HG02870 (cell line): ENCODE data around the gene RPS21.
"Not testable (repeated sequence)": the region's sequence is repeated elsewhere in the genome, so short reads cannot be mapped to it uniquely, and the experiment has no call there.

Experiments used
- ATAC-seq: cut with Tn5 transposase; IDR thresholded peaks from one replicate; pipeline ENCODE4 v1.9.1; 2021; ENCODE audit warnings: mild to moderate bottlenecking, moderate library complexity; ENCODE audit not compliant: unreplicated experiment

RPS21 gene

DNA sequence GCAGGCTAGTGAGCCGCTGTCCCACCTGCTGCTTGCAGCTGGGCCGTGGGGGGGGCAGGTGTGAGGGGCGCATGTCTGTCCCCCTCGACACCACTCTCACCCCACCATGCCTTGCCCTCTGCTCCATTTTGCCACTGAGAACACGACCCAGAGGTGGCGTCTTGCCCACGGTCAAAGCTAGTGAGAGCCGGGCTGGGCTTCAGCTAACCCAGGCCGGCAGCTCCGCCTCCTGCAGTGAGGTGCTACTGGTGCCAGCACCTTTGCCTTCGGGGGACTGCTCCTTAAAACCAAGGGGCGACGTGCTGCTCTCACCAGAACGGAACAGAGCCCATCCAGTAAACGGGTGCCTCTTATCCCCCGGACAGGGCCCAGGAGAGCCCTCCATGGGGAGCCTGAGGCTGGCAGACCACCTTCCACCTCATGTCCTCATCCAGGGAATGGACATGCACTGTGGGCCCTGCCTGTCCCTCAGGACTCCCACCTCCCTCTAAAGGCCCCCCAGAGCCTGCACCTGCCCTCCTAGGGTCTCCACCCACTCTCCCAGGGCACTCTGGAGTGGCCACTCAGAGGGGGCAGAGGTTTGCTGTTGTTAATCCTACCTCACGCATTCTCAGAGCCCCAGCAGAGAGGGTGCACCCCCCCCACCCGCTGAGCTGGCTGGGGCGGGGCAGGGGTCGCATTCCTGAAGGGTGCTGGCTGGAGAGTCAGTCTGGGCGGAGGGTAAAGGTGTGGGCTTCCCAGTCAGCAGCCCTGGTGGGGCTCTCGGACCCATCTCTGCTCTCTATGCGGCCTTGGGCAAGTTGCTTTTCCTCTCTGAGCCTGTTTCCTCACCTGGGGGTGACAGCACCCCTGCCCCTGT is 37.6 kb downstream of the RPS21 start:
- ATAC-seq: no peak

GRCh38 chr20:62425281-62426058 is 38.6 kb downstream of the RPS21 start:
- no peak for ATAC-seq

DNA sequence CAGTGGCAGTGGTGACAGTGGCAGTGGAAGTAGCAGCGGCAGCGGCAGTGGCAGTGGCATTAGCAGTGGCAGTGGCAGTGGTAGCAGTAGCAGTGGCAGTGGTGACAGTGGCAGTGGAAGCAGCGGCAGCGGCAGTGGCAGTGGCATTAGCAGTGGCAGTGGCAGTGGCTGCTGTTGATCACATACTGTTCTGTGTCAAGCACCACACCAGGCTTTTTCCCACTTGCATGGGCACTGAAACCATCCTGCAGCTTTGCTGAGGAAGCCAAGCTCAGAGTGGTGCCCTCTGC is 39.1 kb downstream of the RPS21 start:
- not testable (repeated sequence) for ATAC-seq

DNA sequence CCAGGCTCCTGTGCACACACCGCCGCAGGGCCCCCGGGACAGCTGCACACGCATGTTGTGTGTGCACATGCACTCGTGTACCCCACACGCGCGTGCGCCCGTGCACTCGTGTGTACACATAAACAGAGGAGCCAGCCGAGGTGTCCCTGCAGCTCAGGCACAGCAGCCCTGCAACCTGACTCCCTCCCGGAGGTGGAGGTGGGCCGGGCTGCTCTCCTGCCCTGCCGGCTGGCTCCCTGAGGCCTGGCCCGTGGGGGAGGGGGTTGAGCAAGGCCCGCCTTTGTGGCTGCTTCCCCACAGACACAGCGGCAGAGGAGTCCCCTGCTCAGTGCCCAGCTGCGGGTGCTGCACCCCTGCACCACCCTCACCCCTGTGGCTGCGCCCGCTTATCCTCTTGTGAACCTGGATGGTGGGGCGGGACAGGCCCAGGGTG is 39.8 kb downstream of the RPS21 start:
- ATAC-seq: no peak

DNA sequence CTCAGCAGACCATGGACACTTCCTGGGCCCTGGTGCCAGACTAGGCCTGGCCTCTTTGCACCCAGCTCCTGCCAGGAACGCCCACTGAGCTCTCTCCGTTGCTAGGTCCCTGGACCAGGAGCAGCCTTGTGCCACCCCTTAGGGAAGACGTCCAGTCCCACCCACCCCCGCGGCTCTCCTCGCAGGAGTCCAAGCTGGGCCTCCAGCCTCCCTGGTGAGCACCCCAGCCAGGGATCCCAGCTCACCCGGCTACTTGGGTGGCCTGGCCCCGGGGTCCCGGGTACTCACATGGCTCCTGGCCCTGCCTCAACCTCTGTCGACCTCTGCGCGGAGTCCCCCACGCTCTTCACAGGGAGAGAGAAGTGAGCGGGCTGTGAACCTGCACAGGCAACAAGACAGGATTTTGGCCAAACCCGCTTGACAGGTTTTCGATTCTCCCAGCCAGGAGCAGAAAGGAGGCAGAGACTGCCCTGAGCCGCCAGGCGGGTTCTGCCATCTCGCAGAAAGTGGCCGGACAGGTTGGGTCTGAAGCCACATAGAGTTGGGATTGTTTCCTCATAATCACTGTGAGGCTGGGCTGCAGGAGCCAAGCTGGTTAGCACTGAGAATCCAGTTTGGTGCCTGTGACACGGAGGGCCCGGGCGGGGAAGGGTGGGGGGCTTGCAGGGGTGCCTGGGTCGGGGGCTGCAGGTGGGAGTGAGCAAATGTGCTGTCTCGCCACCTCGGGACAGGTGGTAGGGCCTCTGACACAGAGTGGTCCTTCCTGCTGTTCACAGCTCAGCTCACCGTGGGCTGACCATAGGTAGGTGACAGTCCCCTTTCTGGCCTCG is 40.5 kb downstream of the RPS21 start, which contains the start of gene RBBP8NL:
TSS of gene RBBP8NL (minus strand) at position 368 of the 830 bp plus-strand sequence. CDS start 7,892 bp downstream, outside the sequence.
- ATAC-seq: no peak

GRCh38 chr20:62428002-62428372 is 41.1 kb downstream of the RPS21 start:
- ATAC-seq: no peak

GRCh38 chr20:62428396-62429295 is 41.7 kb downstream of the RPS21 start:
- no peak for ATAC-seq

DNA sequence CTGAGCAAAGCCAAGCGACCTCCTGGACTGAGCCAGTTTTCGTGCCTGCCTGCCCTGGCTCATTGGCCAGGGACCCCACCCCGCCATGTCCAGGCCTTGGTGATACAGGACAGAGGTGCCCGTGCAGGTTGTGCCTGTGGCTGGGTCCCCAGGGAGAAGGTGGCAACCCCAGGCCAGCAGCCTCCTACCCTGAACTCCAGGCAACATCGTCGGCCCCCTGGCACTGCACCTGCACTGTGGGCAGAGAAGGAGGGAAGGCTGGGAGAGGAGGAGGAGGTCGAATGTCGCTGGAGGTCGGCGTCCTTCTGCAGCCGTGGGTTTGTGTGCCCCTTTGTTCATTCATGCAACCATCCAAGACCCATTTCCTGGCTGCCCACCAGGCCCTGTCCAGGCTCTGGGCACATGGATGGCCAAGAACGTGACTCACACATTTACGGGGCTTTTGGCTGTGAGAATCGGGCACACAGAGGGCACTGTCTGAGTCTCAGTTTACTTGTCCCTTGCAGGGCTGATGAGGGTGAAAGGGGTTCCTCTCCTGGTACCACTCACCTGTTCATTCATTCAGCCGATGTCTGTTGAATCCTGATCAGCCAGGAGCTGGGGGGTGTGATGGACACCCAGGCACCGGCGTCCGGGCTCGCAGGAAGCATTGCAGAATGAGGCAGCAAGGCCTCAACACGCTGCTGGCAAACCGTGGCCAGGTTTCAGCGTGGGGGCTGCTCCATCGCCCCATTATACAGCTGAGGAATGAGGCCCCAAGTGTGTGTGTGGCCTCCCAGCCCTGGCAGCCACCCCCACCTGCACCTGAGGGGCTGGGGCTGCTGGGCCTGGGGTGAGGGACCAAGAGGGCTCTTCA is 42.8 kb downstream of the RPS21 start:
- ATAC-seq: no peak

DNA sequence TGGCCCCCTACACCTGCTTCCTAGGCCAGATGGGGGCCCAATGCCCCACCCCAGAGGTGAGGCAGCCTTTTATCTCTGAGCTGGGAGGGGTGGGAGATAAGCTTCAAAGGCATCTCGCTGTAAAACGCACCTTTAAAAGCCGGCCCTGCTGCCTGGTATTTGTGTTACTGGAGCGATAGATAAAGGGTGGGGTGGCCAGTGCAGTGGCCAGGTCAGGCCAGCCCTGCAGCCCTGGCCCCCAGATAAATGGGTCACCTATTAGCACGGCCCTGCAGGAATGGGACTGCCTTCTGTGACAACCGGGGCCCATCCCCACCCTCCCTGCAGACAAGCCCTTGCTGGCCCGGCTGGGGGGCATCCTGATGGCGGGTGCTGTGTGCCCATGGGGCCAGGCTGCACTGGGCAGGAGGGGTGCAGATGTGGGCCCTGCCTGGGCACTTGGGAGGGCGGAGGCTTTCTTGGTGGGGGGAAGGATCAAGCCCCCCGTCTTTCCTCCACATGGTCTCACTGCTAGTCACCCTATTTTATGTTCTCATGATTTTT is 43.5 kb downstream of the RPS21 start:
- ATAC-seq: no peak

- no peak for ATAC-seq
These were observed 44.1 kb downstream of the RPS21 start for GRCh38 chr20:62430866-62431447.

DNA sequence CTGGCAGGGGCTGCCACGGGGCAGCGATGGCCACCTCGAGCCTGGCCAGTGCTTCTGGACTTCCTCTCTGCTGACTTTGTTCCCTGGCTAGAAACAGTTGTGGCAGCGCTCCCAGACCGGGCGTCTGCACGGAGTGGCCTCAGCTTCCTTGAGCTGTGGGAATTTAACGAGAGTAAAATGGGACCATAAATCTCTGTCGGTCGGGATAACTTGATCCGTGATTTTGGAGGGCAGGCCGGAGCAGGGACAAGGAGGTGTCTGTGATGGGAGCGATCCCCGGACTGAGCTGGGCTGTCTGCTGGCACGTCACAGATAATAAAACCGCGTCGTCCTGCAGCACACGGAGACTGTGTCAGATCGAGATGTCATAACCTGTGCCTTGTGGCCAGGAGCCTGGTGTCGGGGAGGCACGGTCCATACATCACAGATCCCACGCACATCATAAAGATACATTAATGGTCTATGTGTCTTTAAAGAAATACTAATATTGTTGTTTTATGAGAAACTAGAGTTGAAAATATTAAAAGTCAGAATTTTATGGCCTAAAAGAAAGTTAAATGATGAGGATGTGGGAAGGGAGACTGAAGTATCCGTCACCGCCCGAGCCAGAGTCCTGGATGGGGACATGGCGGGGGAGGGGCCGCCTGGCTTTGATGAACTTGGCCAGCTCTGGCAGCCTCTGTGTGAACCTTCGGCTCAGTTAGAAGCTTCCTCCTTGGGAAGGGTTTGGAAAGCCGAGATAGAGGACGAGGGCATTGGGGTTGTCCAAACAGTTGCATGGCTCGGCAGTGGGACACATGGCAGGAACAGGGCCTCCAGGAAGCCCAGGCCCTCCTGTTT is 47.0 kb downstream of the RPS21 start:
- no peak for ATAC-seq

GRCh38 chr20:62436692-62437091 is 49.8 kb downstream of the RPS21 start:
- no peak for ATAC-seq

DNA sequence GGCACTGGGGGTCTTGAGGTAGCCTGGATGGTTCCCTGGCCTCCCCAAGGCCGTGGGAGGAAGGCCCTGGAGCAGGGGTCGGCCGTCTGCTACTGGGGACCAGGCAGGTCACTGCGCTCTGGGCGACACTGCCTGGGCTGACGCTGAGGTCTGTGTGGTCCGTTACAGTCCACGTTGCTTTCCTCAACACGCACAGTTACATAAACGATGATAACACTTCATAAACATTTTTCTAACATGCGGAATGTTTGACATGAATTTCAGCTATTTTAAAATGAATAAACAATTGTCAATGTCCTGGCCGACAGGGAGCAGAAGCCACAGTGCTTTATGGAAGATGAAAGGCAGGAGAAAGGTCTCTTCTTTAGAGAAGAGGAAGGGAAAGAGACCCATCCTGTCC is 50.6 kb downstream of the RPS21 start:
- no peak for ATAC-seq

DNA sequence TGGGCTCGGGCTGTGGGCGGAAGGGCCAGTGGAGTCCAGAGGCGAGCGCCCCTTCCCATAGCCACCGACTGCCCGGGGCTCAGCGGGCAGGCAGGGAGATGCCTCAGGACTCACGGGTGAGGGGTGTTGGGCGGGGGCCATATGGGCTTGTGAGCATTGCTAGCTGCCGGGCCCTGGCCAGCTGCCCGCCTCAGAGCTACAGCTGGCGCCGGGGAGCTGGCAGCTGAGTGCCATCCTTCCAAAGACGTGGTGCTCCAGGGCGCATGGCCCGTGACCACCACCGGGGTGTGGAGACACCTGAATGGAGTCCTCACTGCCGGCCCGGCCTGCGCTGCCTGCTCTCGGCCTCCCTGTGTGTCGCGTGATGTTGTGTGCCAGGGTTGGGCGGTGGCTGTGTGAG is 51.0 kb downstream of the RPS21 start:
- no peak for ATAC-seq
